Measurements from ENCODE around the gene CCDC9B.

The CCDC9B gene

GRCh38 chr15:40344631-40345120 is 3.9 kb upstream of the CCDC9B start:
- peak; percentile 54 for DNase-seq

- DNase-seq: no peak
These were observed 3.5 kb upstream of the CCDC9B start for GRCh38 chr15:40344217-40344616.

- DNase-seq: no peak
These were observed 2.8 kb upstream of the CCDC9B start for GRCh38 chr15:40343512-40343911.

- no peak for DNase-seq
These were observed 1.9 kb upstream of the CCDC9B start for GRCh38 chr15:40342416-40343320.

- peak; percentile 36 for DNase-seq
These were observed 550 bp downstream of the CCDC9B start for GRCh38 chr15:40340038-40340739.

- DNase-seq: peak; percentile 40
These were observed 1.2 kb downstream of the CCDC9B start for GRCh38 chr15:40339621-40339945.

GRCh38 chr15:40338921-40339620 is 1.7 kb downstream of the CCDC9B start:
- DNase-seq: no peak

GRCh38 chr15:40338041-40338657 is 2.6 kb downstream of the CCDC9B start:
- peak; percentile 58 for DNase-seq

- no peak for DNase-seq
These were observed 3.1 kb downstream of the CCDC9B start for GRCh38 chr15:40337597-40337996.

- no peak for DNase-seq
These were observed 4.0 kb downstream of the CCDC9B start for GRCh38 chr15:40336744-40337122.

GRCh38 chr15:40335938-40336743 is 4.6 kb downstream of the CCDC9B start:
- DNase-seq: peak; percentile 69

- DNase-seq: no peak
These were observed 5.6 kb downstream of the CCDC9B start for GRCh38 chr15:40334941-40335795.

- DNase-seq: no peak
These were observed 6.2 kb downstream of the CCDC9B start for GRCh38 chr15:40334541-40334940.

- DNase-seq: peak; percentile 19
These were observed 6.7 kb downstream of the CCDC9B start for GRCh38 chr15:40333922-40334492.

- DNase-seq: no peak
These were observed 8.5 kb downstream of the CCDC9B start for GRCh38 chr15:40332113-40332781.

- DNase-seq: no peak
These were observed 9.1 kb downstream of the CCDC9B start for GRCh38 chr15:40331637-40332036.

- DNase-seq: no peak
These were observed 9.7 kb downstream of the CCDC9B start for GRCh38 chr15:40331026-40331425.

GRCh38 chr15:40330368-40330836 is 10.3 kb downstream of the CCDC9B start:
- DNase-seq: no peak

GRCh38 chr15:40329804-40330203 is 10.9 kb downstream of the CCDC9B start:
- no peak for DNase-seq

GRCh38 chr15:40328751-40329150 is 12.0 kb downstream of the CCDC9B start:
- no peak for DNase-seq
